NT2/D1 (cell line): ENCODE results near the gene JUN.

Source experiments
- SUZ12 ChIP-seq: IDR thresholded peaks from 2 replicates; pipeline ENCODE4 v1.6.1; 2011; ENCODE audit not compliant: insufficient read length, insufficient read depth; ENCODE audit errors: extremely low read depth
- ZNF274 ChIP-seq: IDR thresholded peaks from 2 replicates; pipeline ENCODE4 v1.6.1; 2011; ENCODE audit warnings: mild to moderate bottlenecking, low read depth, low read length

GRCh38 chr1:58780411-58780810 is 3.4 kb downstream of the JUN start:
- TF ChIP-seq ZNF274 (no peak), SUZ12 (no peak)
